Right atrium auricular region (tissue), 2 donors: Measurements from ENCODE around the gene ACBD6. TPM values are rescaled to one million over a fixed set of nuclear protein-coding genes. Genes with fewer than 3 reads are reported as not detected.

Experiments
- DNase-seq: peaks from one replicate; pipeline ENCODE4 v3.0.0-alpha.2; 2019; ENCODE audit warnings: low spot score
- H3K27ac ChIP-seq, 2 donors: fragments of 200-600 bp; sonication (generic); 1 replicate in 1 of 2; 2 replicates in 1 of 2; pipeline ENCODE4 v1.5.1; 2016 to 2019
- H3K27me3 ChIP-seq, 2 donors: fragments of 200-600 bp; sonication (generic); one replicate each; pipeline versions ENCODE4 v1.5.1 to v1.6.0; 2017 to 2019
- H3K36me3 ChIP-seq: fragments of 200-600 bp; sonication (generic); one replicate; pipeline ENCODE4 v1.5.1; 2016
- H3K4me1 ChIP-seq, 2 donors: fragments of 200-600 bp; sonication (generic); one replicate each; pipeline versions ENCODE4 v1.5.1 to v1.6.0; 2017 to 2019
- H3K4me3 ChIP-seq, 2 donors: fragments of 200-600 bp; sonication (generic); 1 replicate in 1 of 2; 2 replicates in 1 of 2; pipeline ENCODE4 v1.5.1; 2017 to 2019; ENCODE audit warnings: mild to moderate bottlenecking in 1 of 2, moderate library complexity in 1 of 2
- H3K9me3 ChIP-seq, 2 donors: fragments of 200-600 bp; sonication (generic); one replicate each; pipeline ENCODE4 v1.5.1; 2019
- CTCF ChIP-seq, 2 donors: fragments of 200-600 bp; sonication (generic); IDR thresholded peaks; one replicate each; pipeline ENCODE4 v1.5.1; 2019; ENCODE audit warnings: antibody characterized with exemption in 2 of 2
- microRNA-seq, 2 donors: library from miRNA; unstranded; fragments of <30 nt; microRNA quantifications; one replicate each; pipeline ENCODE4, GENCODE V29; 2016 to 2017; ENCODE audit warnings: borderline number of aligned reads in 2 of 2, borderline replicate concordance in 1 of 2
- total RNA-seq, 2 donors: library from RNA; depleted of rRNA; stranded (reverse); fragments of >200 nt; gene quantifications; one replicate each; pipeline ENCODE4 v1.1.0, GENCODE V29; 2016

The ACBD6 gene
- total RNA-seq, 2 donors from 2014 or later: 24.0 to 29.0 TPM

- H3K36me3 ChIP-seq: no peaks in the 10 kb centered on the region
- no peak overlapping the region for H3K27ac ChIP-seq
- H3K4me3 ChIP-seq: no peak overlapping the region
- TF ChIP-seq CTCF (IDR thresholded peaks at IDR 0.05): no peak
- peaks cover 32 to 40% of the 10 kb centered on the region in 2 donors for H3K27me3 ChIP-seq
- H3K9me3 ChIP-seq: no peaks in the 10 kb centered on the region
- H3K4me1 ChIP-seq: no peaks in the 10 kb centered on the region
- DNase-seq: no peak
Measured at GRCh38 chr1:180241716-180242544, 260.4 kb downstream of the ACBD6 start.

- no peak for DNase-seq
- Histone ChIP-seq H3K27ac (no peak overlapping the region), H3K9me3 (no peaks in the 10 kb centered on the region), H3K4me3 (no peak overlapping the region), H3K36me3 (no peaks in the 10 kb centered on the region), H3K27me3 (peaks cover 57 to 65% of the 10 kb centered on the region in 2 donors), H3K4me1 (peaks cover 0 to 20% of the 10 kb centered on the region in 2 donors)
- TF ChIP-seq CTCF (IDR thresholded peaks at IDR 0.05): no peak
Measured at GRCh38 chr1:180239145-180240096, 263.0 kb downstream of the ACBD6 start.

GRCh38 chr1:180238675-180239074, 263.7 kb downstream of the ACBD6 start:
- peaks cover 63 to 69% of the 10 kb centered on the region in 2 donors for H3K27me3 ChIP-seq

More at GRCh38 chr1:180238675-180239074, 263.7 kb downstream of the ACBD6 start:
- Histone ChIP-seq H3K36me3 (no peaks in the 10 kb centered on the region), H3K27ac (no peak overlapping the region), H3K4me3 (no peak overlapping the region), H3K4me1 (peaks cover 0 to 25% of the 10 kb centered on the region in 2 donors), H3K9me3 (no peaks in the 10 kb centered on the region)
- no peak for DNase-seq
- no peak for TF ChIP-seq CTCF (IDR thresholded peaks at IDR 0.05)

Small RNA genes within 50 kb of the gene (microRNA-seq; reads per million reads assigned to microRNA genes)
- 0 reads per million in 2 donors for gene MIR3121

Other genes starting within 250 kb of the ACBD6 start
- gene OVAAL, start 56.4 kb upstream of the ACBD6 start, total RNA-seq: 1 to 10 TPM in 1 of 2 donors, under 1 TPM in 1; 0.70 to 2.0 TPM
- 10 to 100 TPM; 30.0 to 53.0 TPM for gene XPR1, start 129.4 kb upstream of the ACBD6 start, total RNA-seq